KMS-11 (cell line): ENCODE measurements around the gene OR2AT4.
A peak's percentile ranks its signal among the peaks of the same experiment; 100 is the strongest.

ENCODE experiments used
- H2AFZ ChIP-seq: fragments of 200-600 bp; sonication (generic); 2 replicates; pipeline ENCODE4 v1.6.1; 2016; ENCODE audit warnings: antibody characterized with exemption, mixed run types, low read depth
- H3K27ac ChIP-seq: fragments of 200-600 bp; sonication (generic); 2 replicates; pipeline ENCODE4 v1.6.1; 2016; ENCODE audit warnings: mild to moderate bottlenecking, mixed run types
- H3K27me3 ChIP-seq: fragments of 200-600 bp; sonication (generic); 2 replicates; pipeline ENCODE4 v1.6.1; 2017; ENCODE audit warnings: mild to moderate bottlenecking, low read depth, mixed run types, moderate library complexity; ENCODE audit not compliant: insufficient read depth
- H3K36me3 ChIP-seq: fragments of 200-600 bp; sonication (generic); 2 replicates; pipeline ENCODE4 v1.6.1; 2017; ENCODE audit warnings: mild to moderate bottlenecking, mixed run types; ENCODE audit not compliant: insufficient read depth
- H3K4me1 ChIP-seq: fragments of 200-600 bp; sonication (generic); 2 replicates; pipeline ENCODE4 v1.6.1; 2016; ENCODE audit warnings: mild to moderate bottlenecking, low read depth, mixed run types; ENCODE audit not compliant: poor library complexity, severe bottlenecking
- H3K4me2 ChIP-seq: fragments of 200-600 bp; sonication (generic); 2 replicates; pipeline ENCODE4 v1.7.0; 2016; ENCODE audit warnings: mild to moderate bottlenecking, mixed run types
- H3K4me3 ChIP-seq: fragments of 200-600 bp; sonication (generic); IDR thresholded peaks from 2 replicates; pipeline ENCODE4 v1.6.1; 2017; ENCODE audit warnings: low read depth, low read length, mixed read lengths; ENCODE audit not compliant: insufficient read depth
- H3K79me2 ChIP-seq: fragments of 200-600 bp; sonication (generic); 2 replicates; pipeline ENCODE4 v1.6.1; 2016; ENCODE audit warnings: low read depth, mixed run types; ENCODE audit not compliant: insufficient read depth
- H3K9ac ChIP-seq: fragments of 200-600 bp; sonication (generic); 2 replicates; pipeline ENCODE4 v1.6.1; 2016; ENCODE audit warnings: mild to moderate bottlenecking, mixed run types
- H4K20me1 ChIP-seq: fragments of 200-600 bp; sonication (generic); 2 replicates; pipeline ENCODE4 v1.6.1; 2016; ENCODE audit warnings: mild to moderate bottlenecking, mixed run types; ENCODE audit not compliant: insufficient read depth
- CTCF ChIP-seq: fragments of 200-600 bp; sonication (generic); conservative IDR thresholded peaks from 2 replicates; pipeline ENCODE4 v1.6.1; 2017; ENCODE audit warnings: low read depth, mild to moderate bottlenecking, antibody characterized with exemption, low read length, moderate library complexity, mixed read lengths

OR2AT4 gene

GRCh38 chr11:75069473-75069872, 27.2 kb downstream of the OR2AT4 start:
- Histone ChIP-seq H2AFZ (no peak overlapping the region), H3K9ac (no peak overlapping the region), H4K20me1 (no peaks in the 10 kb centered on the region), H3K27ac (no peak overlapping the region), H3K27me3 (no peaks in the 10 kb centered on the region), H3K4me3 (no peak overlapping the region), H3K36me3 (no peaks in the 10 kb centered on the region), H3K4me1 (peaks cover 9% of the 10 kb centered on the region), H3K4me2 (0 out of 2 replicates have a peak overlapping the region, but pooled peaks have one; percentile 11), H3K79me2 (no peaks in the 10 kb centered on the region)
- no peak for TF ChIP-seq CTCF

GRCh38 chr11:75068993-75069392, 27.7 kb downstream of the OR2AT4 start:
- Histone ChIP-seq H4K20me1 (no peaks in the 10 kb centered on the region), H3K4me1 (peaks cover 9% of the 10 kb centered on the region), H3K27ac (no peak overlapping the region), H3K9ac (no peak overlapping the region), H2AFZ (no peak overlapping the region), H3K36me3 (no peaks in the 10 kb centered on the region), H3K79me2 (no peaks in the 10 kb centered on the region), H3K4me2 (0 out of 2 replicates have a peak overlapping the region, but pooled peaks have one; percentile 11), H3K27me3 (no peaks in the 10 kb centered on the region), H3K4me3 (no peak overlapping the region)
- no peak for TF ChIP-seq CTCF

- Histone ChIP-seq H2AFZ (no peak overlapping the region), H3K4me2 (no peak overlapping the region), H3K36me3 (no peaks in the 10 kb centered on the region), H3K4me3 (no peak overlapping the region), H3K27ac (no peak overlapping the region), H4K20me1 (no peaks in the 10 kb centered on the region), H3K27me3 (no peaks in the 10 kb centered on the region), H3K79me2 (no peaks in the 10 kb centered on the region), H3K4me1 (peaks cover 9% of the 10 kb centered on the region), H3K9ac (no peak overlapping the region)
- no peak for TF ChIP-seq CTCF
Measured at GRCh38 chr11:75068559-75068958, 28.1 kb downstream of the OR2AT4 start.

- no peak overlapping the region for H2AFZ ChIP-seq
- no peaks in the 10 kb centered on the region for H3K36me3 ChIP-seq
- no peak overlapping the region for H3K27ac ChIP-seq
- no peak overlapping the region for H3K4me2 ChIP-seq
- no peak overlapping the region for H3K4me3 ChIP-seq
- H3K79me2 ChIP-seq = no peaks in the 10 kb centered on the region
- no peak overlapping the region for H3K9ac ChIP-seq
- peaks cover 9% of the 10 kb centered on the region for H3K4me1 ChIP-seq
- no peaks in the 10 kb centered on the region for H4K20me1 ChIP-seq
- no peaks in the 10 kb centered on the region for H3K27me3 ChIP-seq
- no peak for TF ChIP-seq CTCF
Measured at GRCh38 chr11:75066061-75066460, 30.6 kb downstream of the OR2AT4 start.
